ENCODE results near the gene ANTKMT. TPM values are rescaled to one million over a fixed set of nuclear protein-coding genes. Genes with fewer than 3 reads are reported as not detected.

Gene ANTKMT
- total RNA-seq, 1 donor from 2014 or later = 26.0 TPM

GRCh38 chr16:730666-731509 lies 9.9 kb downstream of the ANTKMT start:
- Histone ChIP-seq H3K27me3 (no peaks in the 10 kb centered on the region), H3K36me3 (peaks cover 0 to 29% of the 10 kb centered on the region in 2 donors), H3K27ac (no peak overlapping the region), H3K4me3 (no peak overlapping the region), H3K9me3 (no peaks in the 10 kb centered on the region), H3K4me1 (peaks cover 31% of the 10 kb centered on the region)
- DNase-seq (ENCODE audit: extremely low spot score in 2 of 2) = no peak
- intact Hi-C loops (cut with DNase I) = no loop called here
- TF ChIP-seq POLR2AphosphoS5 (IDR thresholded peaks at IDR 0.05; ENCODE audit: insufficient read depth in 1 of 2, low read depth in 1 of 2) (no peak), CTCF (IDR thresholded peaks at IDR 0.05) (no peak), POLR2A (IDR thresholded peaks at IDR 0.05) (no peak)

- no peak overlapping the region for H3K27ac ChIP-seq
- intact Hi-C loops (cut with DNase I) = no loop called here
- no peak for DNase-seq (ENCODE audit: extremely low spot score in 2 of 2)
- H3K4me3 ChIP-seq = no peak overlapping the region
- TF ChIP-seq POLR2AphosphoS5 (IDR thresholded peaks at IDR 0.05; ENCODE audit: insufficient read depth in 1 of 2, low read depth in 1 of 2) (no peak), POLR2A (IDR thresholded peaks at IDR 0.05) (no peak), CTCF (IDR thresholded peaks at IDR 0.05) (no peak)
- peaks cover 20% of the 10 kb centered on the region for H3K4me1 ChIP-seq
- no peaks in the 10 kb centered on the region for H3K9me3 ChIP-seq
- peaks cover 0 to 40% of the 10 kb centered on the region in 2 donors for H3K36me3 ChIP-seq
- no peaks in the 10 kb centered on the region for H3K27me3 ChIP-seq
These were observed 11.4 kb downstream of the ANTKMT start for GRCh38 chr16:732332-732731.

- TF ChIP-seq POLR2AphosphoS5 (IDR thresholded peaks at IDR 0.05; ENCODE audit: insufficient read depth in 1 of 2, low read depth in 1 of 2) = no peak
- no peak for TF ChIP-seq POLR2A (IDR thresholded peaks at IDR 0.05)
- no peak for TF ChIP-seq CTCF (IDR thresholded peaks at IDR 0.05)
- Histone ChIP-seq H3K9me3 (no peaks in the 10 kb centered on the region), H3K4me3 (no peak overlapping the region), H3K4me1 (peaks cover 20% of the 10 kb centered on the region), H3K27me3 (no peaks in the 10 kb centered on the region), H3K27ac (no peak overlapping the region), H3K36me3 (peaks cover 0 to 44% of the 10 kb centered on the region in 2 donors)
- intact Hi-C loops (cut with DNase I) = no loop called here
- DNase-seq (ENCODE audit: extremely low spot score in 2 of 2) = no peak
These were observed 12.0 kb downstream of the ANTKMT start for GRCh38 chr16:732936-733335.

- intact Hi-C loops (cut with DNase I) = no loop called here
- no peak for DNase-seq (ENCODE audit: extremely low spot score in 2 of 2)
- Histone ChIP-seq H3K4me1 (peaks cover 16% of the 10 kb centered on the region), H3K9me3 (no peaks in the 10 kb centered on the region), H3K4me3 (no peak overlapping the region), H3K36me3 (peaks cover 0 to 44% of the 10 kb centered on the region in 2 donors), H3K27ac (no peak overlapping the region), H3K27me3 (no peaks in the 10 kb centered on the region)
- no peak for TF ChIP-seq CTCF (IDR thresholded peaks at IDR 0.05)
- no peak for TF ChIP-seq POLR2A (IDR thresholded peaks at IDR 0.05)
- no peak for TF ChIP-seq POLR2AphosphoS5 (IDR thresholded peaks at IDR 0.05; ENCODE audit: insufficient read depth in 1 of 2, low read depth in 1 of 2)
These were observed 12.6 kb downstream of the ANTKMT start for GRCh38 chr16:733382-734207.

Data from vagina (tissue), 2 donors.